ENCODE results near the gene LRG1.
A peak's percentile ranks its signal among the peaks of the same experiment; 100 is the strongest.
"Not testable (repeated sequence)": the region's sequence is repeated elsewhere in the genome, so short reads cannot be mapped to it uniquely, and the experiment has no call there.

The LRG1 gene

DNA sequence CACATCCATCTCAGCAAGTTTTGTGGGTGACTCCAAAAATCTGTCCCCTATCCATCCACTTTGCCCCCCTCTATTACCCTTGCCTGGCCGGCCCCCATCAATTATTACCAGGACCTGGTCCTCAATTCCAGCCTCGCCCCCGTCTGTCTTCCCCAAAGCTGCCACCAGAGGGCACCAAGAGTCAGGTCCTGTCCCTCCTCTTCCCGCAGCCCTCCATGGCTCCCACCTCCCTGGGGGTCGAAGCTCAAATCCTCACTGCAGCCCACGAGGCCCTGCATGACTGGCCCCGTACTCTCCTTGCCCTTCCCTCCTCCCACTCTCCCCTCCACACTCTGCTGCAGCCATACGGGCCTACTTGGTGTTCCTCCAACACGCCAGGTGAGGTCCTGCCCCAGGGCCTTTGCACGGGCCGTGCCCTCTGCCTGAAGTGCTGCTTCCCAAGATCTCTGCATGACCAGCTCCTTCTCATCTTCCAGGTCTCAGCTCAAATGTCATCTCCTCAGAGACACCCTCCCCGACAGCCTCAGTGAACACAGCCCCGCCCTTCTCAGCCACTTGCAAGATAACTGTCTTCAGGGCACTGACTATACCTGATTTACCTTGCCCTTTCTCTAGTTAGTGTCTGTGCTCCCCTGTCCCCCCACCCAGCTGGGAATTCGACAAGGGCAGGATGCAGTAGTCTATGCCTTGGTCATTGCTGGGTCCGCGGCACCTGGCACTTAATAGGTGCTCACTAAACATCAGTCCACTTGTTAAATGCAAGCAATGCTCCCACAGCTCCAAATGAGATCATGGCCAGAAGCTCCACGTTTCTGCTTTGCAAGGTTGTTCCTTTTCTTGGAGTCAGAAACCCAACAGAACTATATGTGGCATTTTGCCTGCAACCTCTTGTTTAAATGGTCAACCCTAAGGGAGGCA lies 36.4 kb upstream of the LRG1 start:
- peak; percentile 83 for DNase-seq (ENCODE audit: insufficient read length, low spot score)
- peak; percentile 71 for FAIRE-seq

GRCh38 chr19:4575267-4576015 lies 35.6 kb upstream of the LRG1 start:
- DNase-seq (ENCODE audit: insufficient read length, low spot score) (no peak), FAIRE-seq (no peak)

DNA sequence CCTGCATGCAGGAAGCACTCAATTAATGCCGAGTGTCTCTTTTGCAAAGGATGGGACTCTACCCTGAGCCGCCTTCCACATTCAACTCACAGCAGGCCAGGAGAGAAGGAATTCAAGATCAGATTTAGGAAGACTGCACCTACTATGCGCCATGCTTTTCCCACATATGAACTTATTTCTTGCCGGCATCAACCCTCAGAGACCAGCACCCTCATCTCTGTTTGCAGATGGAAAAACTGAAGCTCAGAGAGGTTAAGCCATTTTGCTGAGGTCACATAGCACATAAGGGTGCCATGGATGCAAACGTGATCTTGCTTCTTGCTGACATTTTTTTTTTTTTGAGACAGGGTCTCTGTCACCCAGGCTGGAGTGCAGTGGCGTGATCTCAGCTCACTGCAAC lies 33.8 kb upstream of the LRG1 start:
- no peak for FAIRE-seq
- no peak for DNase-seq (ENCODE audit: insufficient read length, low spot score)

GRCh38 chr19:4571305-4571917 lies 31.6 kb upstream of the LRG1 start:
- FAIRE-seq (no peak), DNase-seq (ENCODE audit: insufficient read length, low spot score) (no peak)

- no peak for DNase-seq (ENCODE audit: insufficient read length, low spot score)
- no peak for FAIRE-seq
These were observed 31.1 kb upstream of the LRG1 start for GRCh38 chr19:4570916-4571304.

DNA sequence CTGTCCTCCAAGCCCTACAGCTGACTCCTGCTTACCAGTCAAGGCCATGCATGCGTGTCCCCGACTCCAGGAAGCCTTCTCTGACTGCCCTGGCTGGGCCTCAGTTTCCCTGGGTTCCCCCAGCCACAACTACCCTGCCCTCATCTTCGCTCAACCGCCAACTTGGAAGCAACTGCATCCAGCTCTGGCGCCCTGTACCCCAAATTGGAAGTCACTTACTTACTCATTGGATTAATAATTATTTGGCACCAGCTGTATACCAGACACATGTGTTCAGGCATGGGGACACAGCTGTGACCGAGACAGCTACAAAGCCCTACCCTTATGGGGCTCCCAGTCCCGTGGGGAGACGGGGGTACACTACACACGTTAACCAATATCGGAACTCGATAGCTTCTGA lies 30.6 kb upstream of the LRG1 start:
- no peak for FAIRE-seq
- DNase-seq (ENCODE audit: insufficient read length, low spot score), result no peak

GRCh38 chr19:4568886-4569285 lies 29.1 kb upstream of the LRG1 start:
- FAIRE-seq, result no peak
- DNase-seq (ENCODE audit: insufficient read length, low spot score), result no peak

- FAIRE-seq (no peak), DNase-seq (ENCODE audit: insufficient read length, low spot score) (no peak)
These were observed 27.8 kb upstream of the LRG1 start for GRCh38 chr19:4567584-4568071.

DNA sequence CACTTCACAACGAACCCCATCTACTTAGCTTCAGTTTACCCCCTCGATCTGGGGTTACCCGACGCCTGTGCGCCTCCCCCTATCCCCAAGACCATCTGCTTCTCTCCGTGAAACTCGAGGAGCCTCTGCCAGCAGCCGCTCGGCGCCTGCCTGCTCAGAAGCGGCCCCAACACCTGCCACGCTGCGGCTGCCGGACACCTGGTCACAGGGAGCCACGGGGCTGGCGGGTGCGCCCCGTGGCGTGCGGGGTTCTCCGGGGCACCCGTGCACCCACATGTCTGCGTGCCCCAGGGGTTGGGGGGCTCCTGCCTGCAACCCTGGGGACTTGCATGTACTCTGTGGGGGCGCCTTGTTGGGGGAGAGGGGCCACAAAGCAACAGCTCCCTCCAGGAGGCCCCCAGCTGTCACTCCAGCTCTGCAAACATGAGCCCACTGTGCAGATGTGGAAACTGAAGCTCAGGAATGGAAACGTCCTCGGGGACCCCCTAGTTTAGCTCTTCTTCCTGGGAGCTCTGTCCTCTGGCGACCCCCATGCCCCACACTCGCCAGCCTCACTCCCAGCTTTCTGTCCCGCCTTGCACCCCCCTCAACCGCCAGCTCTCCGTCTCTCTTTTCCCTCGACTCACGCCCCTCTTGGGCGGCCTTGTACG lies 26.7 kb upstream of the LRG1 start:
- DNase-seq (ENCODE audit: insufficient read length, low spot score) (no peak), FAIRE-seq (no peak)

DNA sequence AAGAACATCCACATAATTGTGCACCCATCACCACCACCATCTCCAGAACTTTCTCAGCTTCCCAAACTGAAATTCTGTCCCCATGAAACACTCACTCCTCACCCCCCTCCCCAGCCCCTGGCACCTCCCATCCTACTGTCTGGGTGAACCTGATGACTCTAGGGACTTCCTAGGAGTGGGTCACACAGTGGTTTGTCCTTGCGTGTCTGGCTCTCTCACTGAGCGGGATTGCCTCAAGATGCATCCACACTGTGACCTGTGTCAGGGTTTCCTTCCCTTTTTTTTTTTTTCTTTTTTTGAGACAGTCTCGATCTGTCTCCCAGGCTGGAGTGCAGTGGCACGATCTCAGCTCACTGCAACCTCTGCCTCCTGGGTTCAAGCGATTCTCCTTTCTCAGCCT lies 23.7 kb upstream of the LRG1 start:
- FAIRE-seq; DNase-seq (ENCODE audit: insufficient read length, low spot score): not testable (repeated sequence)

DNA sequence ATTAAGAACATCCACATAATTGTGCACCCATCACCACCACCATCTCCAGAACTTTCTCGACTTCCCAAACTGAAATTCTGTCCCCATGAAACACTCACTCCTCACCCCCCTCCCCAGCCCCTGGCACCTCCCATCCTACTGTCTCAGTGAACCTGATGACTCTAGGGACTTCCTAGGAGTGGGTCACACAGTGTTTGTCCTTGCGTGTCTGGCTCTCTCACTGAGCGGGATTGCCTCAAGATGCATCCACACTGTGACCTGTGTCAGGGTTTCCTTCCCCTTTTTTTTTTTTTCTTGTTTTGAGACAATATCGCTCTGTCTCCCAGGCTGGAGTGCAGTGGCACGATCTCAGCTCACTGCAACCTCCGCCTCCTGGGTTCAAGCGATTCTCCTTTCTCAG lies 22.2 kb upstream of the LRG1 start:
- DNase-seq (ENCODE audit: insufficient read length, low spot score); FAIRE-seq: not testable (repeated sequence)

GRCh38 chr19:4559569-4559968 lies 19.7 kb upstream of the LRG1 start, which contains the start of gene SEMA6B:
SEMA6B (minus strand) TSS chr19:4559684; CDS start chr19:4558457, 1,227 bp downstream.
- DNase-seq (ENCODE audit: insufficient read length, low spot score) (no peak), FAIRE-seq (no peak)

DNA sequence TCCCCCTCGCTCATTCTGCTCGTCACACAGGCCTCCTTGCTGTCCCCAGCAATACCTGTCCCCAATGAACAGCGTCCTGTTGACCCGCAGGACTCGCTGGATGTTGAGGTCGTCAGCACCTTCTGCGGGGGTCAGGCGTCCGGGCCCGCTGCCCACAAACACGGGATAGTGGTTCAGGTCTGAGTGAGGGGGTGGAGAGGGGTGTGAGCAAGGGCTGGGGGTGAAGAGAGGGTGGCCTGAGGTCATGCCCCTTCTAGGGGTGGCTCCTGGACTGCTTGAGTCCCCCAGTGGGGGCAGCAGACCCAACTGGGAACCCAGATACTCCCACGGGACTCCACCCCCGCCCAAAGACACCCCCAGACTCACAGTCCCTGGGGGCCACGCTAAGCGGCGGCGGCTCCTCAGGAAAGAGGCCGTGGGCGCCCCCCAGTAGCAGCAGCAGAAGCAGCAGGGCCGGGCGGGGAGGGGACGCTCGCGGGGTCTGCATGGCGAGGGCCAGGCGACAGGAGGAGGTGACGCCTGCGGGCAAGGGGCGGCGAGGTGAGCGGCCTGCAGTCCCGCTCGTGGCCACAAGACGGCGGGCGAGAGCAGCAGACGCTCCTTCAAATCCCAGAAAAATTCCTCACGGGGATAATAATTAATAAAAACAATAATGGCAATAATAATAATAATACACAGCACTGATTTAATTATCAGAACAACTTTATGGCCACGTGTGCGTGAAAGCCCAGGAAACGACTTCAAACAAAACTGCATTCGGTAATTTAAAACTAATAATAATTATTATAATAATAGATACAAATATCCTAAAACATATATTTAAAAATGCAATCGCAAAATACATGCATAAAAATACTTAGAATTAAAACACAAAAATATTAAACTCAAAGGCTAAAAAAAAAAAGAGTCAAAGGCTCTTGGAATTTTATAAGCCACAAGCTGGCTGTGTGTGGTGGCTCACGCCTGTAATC lies 18.4 kb upstream of the LRG1 start:
- peak; percentile 69 for DNase-seq (ENCODE audit: insufficient read length, low spot score)
- no peak for FAIRE-seq

DNA sequence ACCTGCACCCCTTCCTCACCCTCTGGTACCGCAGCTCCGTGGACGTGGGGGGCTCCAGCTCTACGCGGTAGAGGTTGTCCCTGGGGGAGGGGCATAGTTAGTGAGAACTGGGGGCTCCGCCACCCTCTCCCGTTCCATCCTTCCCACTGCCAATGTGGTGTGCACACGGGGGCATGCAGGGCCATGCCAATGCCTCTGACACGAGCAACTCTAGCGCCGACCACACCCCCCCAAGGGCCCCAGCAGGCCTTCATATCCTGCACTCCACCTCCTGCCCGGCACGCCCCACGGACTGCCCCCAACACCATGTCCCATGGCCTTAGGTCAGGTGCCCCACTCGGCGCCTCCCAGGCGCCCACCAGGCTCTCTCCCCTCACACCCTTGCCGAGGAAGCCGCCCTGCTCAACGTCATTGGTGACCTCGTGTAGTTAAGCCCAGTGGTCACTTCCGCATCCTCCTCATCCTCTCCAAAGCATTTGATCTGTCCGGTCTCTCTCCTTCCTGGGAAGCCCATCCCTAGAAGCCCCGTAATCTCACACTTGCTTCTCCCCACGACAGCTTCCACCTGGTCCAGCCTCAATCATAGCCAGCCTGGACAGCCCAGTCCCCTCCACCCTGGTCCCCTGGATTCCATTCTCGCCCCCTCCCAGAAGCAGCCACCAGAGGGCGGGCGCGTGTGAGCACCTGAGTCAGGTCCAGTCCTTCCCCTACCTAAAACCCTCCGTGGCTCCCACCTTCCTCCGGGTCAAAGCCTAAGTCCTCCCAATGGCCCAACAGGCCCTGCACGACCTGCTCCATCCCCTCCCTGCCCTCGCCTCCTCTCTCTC lies 17.5 kb upstream of the LRG1 start:
- no peak for FAIRE-seq
- no peak for DNase-seq (ENCODE audit: insufficient read length, low spot score)

GRCh38 chr19:4556597-4557127 lies 16.8 kb upstream of the LRG1 start:
- FAIRE-seq, result no peak
- DNase-seq (ENCODE audit: insufficient read length, low spot score), result no peak

DNA sequence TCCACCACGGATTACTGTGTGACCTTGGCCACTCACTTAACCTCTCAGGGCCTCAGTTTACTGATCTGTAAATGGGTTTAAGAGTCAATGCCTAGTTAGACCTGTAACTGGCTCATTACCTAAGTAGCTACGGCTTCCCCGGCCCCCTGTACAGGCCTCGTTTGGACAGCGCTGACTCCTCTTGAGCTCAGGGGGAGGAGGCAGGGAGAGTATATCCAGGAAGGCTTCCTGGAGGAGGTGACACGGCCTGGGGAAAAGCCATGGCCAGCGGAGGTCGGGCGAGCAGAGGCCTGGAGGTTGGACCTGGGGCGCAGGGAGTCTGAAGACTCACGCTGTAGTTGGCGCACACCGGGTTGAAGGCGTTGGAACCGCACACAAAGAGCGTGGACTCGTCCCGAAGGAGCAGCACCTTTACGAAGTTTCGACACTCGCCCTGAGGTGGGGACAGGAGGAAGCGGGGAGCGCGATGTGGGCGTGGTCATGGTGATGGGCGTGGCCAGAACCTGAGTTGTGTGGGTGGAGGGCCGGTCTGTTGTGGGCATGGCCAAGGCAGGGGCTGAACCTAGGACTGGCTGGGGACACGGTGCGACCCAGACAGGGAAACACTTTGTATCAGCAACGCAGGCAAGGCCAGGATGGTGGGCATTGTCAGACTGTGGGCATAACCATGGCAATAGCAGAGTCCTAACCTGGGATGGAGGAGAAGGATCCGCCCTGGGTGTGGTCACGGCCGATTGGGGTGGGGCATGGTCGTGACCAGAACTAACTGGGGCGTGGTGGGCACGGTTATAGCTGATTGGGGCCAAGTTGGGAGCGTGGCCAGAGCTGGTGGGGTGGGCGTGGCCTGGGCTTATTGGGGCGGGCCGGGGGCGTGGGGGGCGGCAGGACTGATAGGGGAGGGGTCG lies 16.1 kb upstream of the LRG1 start:
- no peak for DNase-seq (ENCODE audit: insufficient read length, low spot score)
- no peak for FAIRE-seq

GRCh38 chr19:4554717-4555116 lies 14.9 kb upstream of the LRG1 start:
- DNase-seq (ENCODE audit: insufficient read length, low spot score), result no peak
- no peak for FAIRE-seq
